Measurements from ENCODE around the gene IP6K1. TPM values are rescaled to one million over a fixed set of nuclear protein-coding genes. Genes with fewer than 3 reads are reported as not detected.

The IP6K1 gene
- total RNA-seq, 2 donors from 2014 or later: 19.8 to 27.5 TPM

GRCh38 chr3:49683162-49683561, 103.2 kb downstream of the IP6K1 start:
- H3K9me3 ChIP-seq: no peaks in the 10 kb centered on the region
- TF ChIP-seq CTCF (IDR thresholded peaks at IDR 0.05) (no peak), POLR2A (IDR thresholded peaks at IDR 0.05) (no peak)
- 88% methylated on average over 6 of the region's 6 CpGs; no CpG with 5 or more reads in 1 of the 2 donors for WGBS, 2 donors
- no peak overlapping the region for H3K4me3 ChIP-seq
- H3K36me3 ChIP-seq (replicated peaks in 1 of 2; ENCODE audit: insufficient read depth in 1 of 2, low read depth in 2 of 2): peaks cover 0 to 26% of the 10 kb centered on the region in 2 donors
- no peaks in the 10 kb centered on the region for H3K27me3 ChIP-seq
- intact Hi-C loops (cut with DNase I): no loop called here
- peaks cover 7% of the 10 kb centered on the region for H3K4me1 ChIP-seq
- ATAC-seq (no peak), DNase-seq (no peak)
- H3K27ac ChIP-seq: no peak overlapping the region

GRCh38 chr3:49681543-49681942, 104.8 kb downstream of the IP6K1 start:
- 76 to 100% methylated on average over 1 to 4 of the region's 4 CpGs for WGBS, 2 donors
- Histone ChIP-seq H3K9me3 (no peaks in the 10 kb centered on the region), H3K27ac (no peak overlapping the region), H3K4me3 (no peak overlapping the region), H3K36me3 (replicated peaks in 1 of 2; ENCODE audit: insufficient read depth in 1 of 2, low read depth in 2 of 2) (peaks cover 0 to 28% of the 10 kb centered on the region in 2 donors), H3K27me3 (no peaks in the 10 kb centered on the region), H3K4me1 (no peaks in the 10 kb centered on the region)
- no peak for ATAC-seq
- intact Hi-C loops (cut with DNase I): no loop called here
- TF ChIP-seq CTCF (IDR thresholded peaks at IDR 0.05): no peak
- TF ChIP-seq POLR2A (IDR thresholded peaks at IDR 0.05): no peak
- DNase-seq: no peak

- Histone ChIP-seq H3K27me3 (no peaks in the 10 kb centered on the region), H3K36me3 (replicated peaks in 1 of 2; ENCODE audit: insufficient read depth in 1 of 2, low read depth in 2 of 2) (peaks cover 0 to 28% of the 10 kb centered on the region in 2 donors), H3K9me3 (no peaks in the 10 kb centered on the region), H3K4me1 (no peaks in the 10 kb centered on the region), H3K27ac (no peak overlapping the region), H3K4me3 (no peak overlapping the region)
- TF ChIP-seq POLR2A (IDR thresholded peaks at IDR 0.05) (no peak), CTCF (IDR thresholded peaks at IDR 0.05) (no peak)
- no peak for DNase-seq
- no peak for ATAC-seq
- intact Hi-C loops (cut with DNase I): no loop called here
- 90 to 94% methylated on average over 2 of the region's 2 CpGs for WGBS, 2 donors
Observed at GRCh38 chr3:49681232-49681522, 105.2 kb downstream of the IP6K1 start.

- Histone ChIP-seq H3K27ac (no peak overlapping the region), H3K4me3 (no peak overlapping the region), H3K36me3 (replicated peaks in 1 of 2; ENCODE audit: insufficient read depth in 1 of 2, low read depth in 2 of 2) (peaks cover 0 to 28% of the 10 kb centered on the region in 2 donors), H3K27me3 (no peaks in the 10 kb centered on the region), H3K4me1 (peaks cover 4% of the 10 kb centered on the region), H3K9me3 (no peaks in the 10 kb centered on the region)
- DNase-seq (no peak), ATAC-seq (no peak)
- TF ChIP-seq POLR2A (IDR thresholded peaks at IDR 0.05): no peak
- TF ChIP-seq CTCF (IDR thresholded peaks at IDR 0.05): no peak
- WGBS, 2 donors: 89 to 95% methylated on average over 7 of the region's 7 CpGs
- intact Hi-C loops (cut with DNase I): no loop called here
Observed at GRCh38 chr3:49680493-49681231, 105.7 kb downstream of the IP6K1 start.

- H3K9me3 ChIP-seq: no peaks in the 10 kb centered on the region
- WGBS, 2 donors: 87% methylated on average over 11 of the region's 11 CpGs; no CpG with 5 or more reads in 1 of the 2 donors
- intact Hi-C loops (cut with DNase I): loop anchor here (5.0 kb wide), 1 partner anchor 139 kb away; no protein-coding TSS in a partner anchor
- no peak overlapping the region for H3K4me3 ChIP-seq
- H3K27ac ChIP-seq: no peak overlapping the region
- TF ChIP-seq POLR2A (IDR thresholded peaks at IDR 0.05) (no peak), CTCF (IDR thresholded peaks at IDR 0.05) (no peak)
- ATAC-seq: no peak
- H3K36me3 ChIP-seq (replicated peaks in 1 of 2; ENCODE audit: insufficient read depth in 1 of 2, low read depth in 2 of 2): peaks cover 0 to 20% of the 10 kb centered on the region in 2 donors
- DNase-seq: no peak
- H3K4me1 ChIP-seq: peaks cover 28% of the 10 kb centered on the region
- no peaks in the 10 kb centered on the region for H3K27me3 ChIP-seq
Observed at GRCh38 chr3:49675912-49676311, 110.4 kb downstream of the IP6K1 start.
